HepG2 (cell line): ENCODE results near the gene S100A13. TPM values are rescaled to one million over a fixed set of nuclear protein-coding genes. Genes with fewer than 3 reads are reported as not detected.
A peak's percentile ranks its signal among the peaks of the same experiment; 100 is the strongest.

Experiments used
- ATF2 ChIP-seq: sonication (generic); formaldehyde crosslinking; IDR thresholded peaks from 2 replicates; pipeline ENCODE4 v1.4.0; 2020; ENCODE audit warnings: missing genetic modification reagents
- CHD4 ChIP-seq: fragments of 200-600 bp; sonication (generic); IDR thresholded peaks from 2 replicates; pipeline ENCODE4 v1.7.0; 2017; ENCODE audit warnings: mild to moderate bottlenecking, low read length, borderline replicate concordance
- FOXK2 ChIP-seq: fragments of 450-650 bp; IDR thresholded peaks from 2 replicates; pipeline ENCODE4 v1.6.1; 2016
- HMGXB4 ChIP-seq, 2 experiments: sonication (generic) in 1 of 2; formaldehyde crosslinking in 1 of 2; IDR thresholded peaks; 2 replicates each; pipeline versions ENCODE4 v1.4.0 to v1.6.1; 2018 to 2020; ENCODE audit warnings: missing genetic modification reagents in 2 of 2, borderline replicate concordance in 1 of 2, low read depth in 1 of 2, mild to moderate bottlenecking in 1 of 2, missing biosample characterization in 1 of 2
- KDM6A ChIP-seq: IDR thresholded peaks from 2 replicates; pipeline ENCODE4 v1.6.1; 2016; ENCODE audit warnings: low read depth
- MED1 ChIP-seq: sonication (generic); formaldehyde crosslinking; IDR thresholded peaks from 2 replicates; pipeline ENCODE4 v1.4.0; 2020; ENCODE audit warnings: missing genetic modification reagents
- RAD21 ChIP-seq: fragments of 450-650 bp; formaldehyde crosslinking; IDR thresholded peaks from 2 replicates; pipeline ENCODE4 v1.5.0; 2020; ENCODE audit warnings: mild to moderate bottlenecking
- REST ChIP-seq, 2 experiments: IDR thresholded peaks; 2 replicates each; pipeline ENCODE4 v1.6.1; 2011 to 2012; ENCODE audit warnings: low read length in 2 of 2, borderline replicate concordance in 1 of 2, low read depth in 1 of 2, mild to moderate bottlenecking in 1 of 2, moderate library complexity in 1 of 2
- TCF7L2 ChIP-seq: IDR thresholded peaks from 2 replicates; pipeline ENCODE4 v1.6.1; 2011; ENCODE audit warnings: mild to moderate bottlenecking, low read depth, low read length, moderate library complexity
- TRIM24 ChIP-seq: sonication (generic); formaldehyde crosslinking; IDR thresholded peaks from 2 replicates; pipeline ENCODE4 v1.8.0; 2022; ENCODE audit warnings: mild to moderate bottlenecking, missing genetic modification reagents
- ZBTB39 ChIP-seq: sonication (generic); formaldehyde crosslinking; IDR thresholded peaks from 2 replicates; pipeline ENCODE4 v1.5.0; 2020; ENCODE audit warnings: missing genetic modification reagents
- ZNF12 ChIP-seq: sonication (generic); formaldehyde crosslinking; IDR thresholded peaks from 2 replicates; pipeline ENCODE4 v1.5.0; 2020; ENCODE audit warnings: missing genetic modification reagents
- ZNF160 ChIP-seq: sonication (generic); formaldehyde crosslinking; IDR thresholded peaks from 2 replicates; pipeline ENCODE4 v1.8.0; 2022; ENCODE audit warnings: mild to moderate bottlenecking, inconsistent platforms, missing genetic modification reagents
- ZNF224 ChIP-seq: sonication (generic); formaldehyde crosslinking; IDR thresholded peaks from 2 replicates; pipeline ENCODE4 v1.5.0; 2020; ENCODE audit warnings: mild to moderate bottlenecking, missing genetic modification reagents
- ZNF275 ChIP-seq: sonication (generic); formaldehyde crosslinking; IDR thresholded peaks from 2 replicates; pipeline ENCODE4 v1.8.0; 2022; ENCODE audit warnings: missing genetic modification reagents, mild to moderate bottlenecking, inconsistent platforms, borderline replicate concordance
- ZNF576 ChIP-seq: sonication (generic); formaldehyde crosslinking; IDR thresholded peaks from 2 replicates; pipeline ENCODE4 v1.4.0; 2020; ENCODE audit warnings: mild to moderate bottlenecking, missing genetic modification reagents
- ZNF607 ChIP-seq: sonication (generic); formaldehyde crosslinking; IDR thresholded peaks from 2 replicates; pipeline ENCODE4 v1.5.1; 2020; ENCODE audit warnings: missing genetic modification reagents, mild to moderate bottlenecking, borderline replicate concordance
- ZSCAN12 ChIP-seq: sonication (generic); formaldehyde crosslinking; IDR thresholded peaks from 2 replicates; pipeline ENCODE4 v1.9.0; 2021; ENCODE audit warnings: mild to moderate bottlenecking, missing genetic modification reagents
- polyA plus RNA-seq, 8 experiments: library from polyadenylated mRNA; depleted of rRNA in 3 of 8; stranded (reverse) in 7 of 8; unstranded in 1 of 8; fragments of >200 nt; fragmentation: Illumina TruSeq in 4 of 8; extraction: Trizol in 4 of 8; gene quantifications; 2 replicates each; pipeline versions ENCODE4 v1.2.1 to v1.2.3, GENCODE V29; 2011 to 2016; ENCODE audit warnings: low read depth in 4 of 8, missing spikeins in 1 of 8, mixed read lengths in 1 of 8; ENCODE audit not compliant: insufficient read depth in 1 of 8
- total RNA-seq, 5 experiments: library from RNA; depleted of rRNA; stranded (reverse); fragments of >200 nt; fragmentation: Illumina TruSeq; extraction: Trizol; gene quantifications; 2 replicates each; pipeline ENCODE4 v1.2.3, GENCODE V29; 2016; ENCODE audit warnings: low read depth in 1 of 5

S100A13 gene
- total and polyA plus RNA-seq, 2 of the 13 experiments (the other 11 are each of a cell fraction or from before 2014, with no cell fraction given) = 89.5 to 172 TPM

- TF ChIP-seq TRIM24 (CRISPR knock-in tag) = no peak
- peak; percentile 58; the same call in 1 of the 2 replicates for TF ChIP-seq MED1
- TF ChIP-seq TCF7L2 = no peak
- 0 out of 2 replicates have a peak, but pooled peaks have one; percentile 64 for TF ChIP-seq ZNF275 (CRISPR knock-in tag)
- peak; percentile 92 to 98; a peak in 3 of 4 replicates for TF ChIP-seq HMGXB4 (CRISPR knock-in tag; IDR thresholded peaks at IDR 0.05; ENCODE audit: borderline replicate concordance in 1 of 2, low read depth in 1 of 2)
- TF ChIP-seq ZNF160 (CRISPR knock-in tag) = no peak
- TF ChIP-seq ZNF576 (CRISPR knock-in tag) = no peak
- TF ChIP-seq REST (IDR thresholded peaks at IDR 0.05; ENCODE audit: borderline replicate concordance in 1 of 2, low read depth in 1 of 2, low read length in 2 of 2) = peak in 1 of 2 experiments; percentile 35; a peak in 1 of 4 replicates
- 0 out of 2 replicates have a peak, but pooled peaks have one; percentile 25 for TF ChIP-seq ZNF607 (CRISPR knock-in tag)
- TF ChIP-seq ZSCAN12 (CRISPR knock-in tag) = no peak
- TF ChIP-seq KDM6A (CRISPR knock-in tag) = no peak; the same call in 1 of the 2 replicates
- TF ChIP-seq ZBTB39 (CRISPR knock-in tag) = 0 out of 2 replicates have a peak, but pooled peaks have one; percentile 42
- TF ChIP-seq RAD21 (CRISPR knock-in tag) = no peak
- no peak for TF ChIP-seq FOXK2
- peak; percentile 48; the same call in 1 of the 2 replicates for TF ChIP-seq CHD4
- TF ChIP-seq ATF2 (CRISPR knock-in tag) = peak; percentile 79
- TF ChIP-seq ZNF12 (CRISPR knock-in tag) = no peak
- no peak for TF ChIP-seq ZNF224 (CRISPR knock-in tag)
Measured at GRCh38 chr1:153670859-153671627, 43.7 kb upstream of the S100A13 start, which contains the start of gene ILF2 (continued).
